ENCODE data around the gene RBM47.

DNA sequence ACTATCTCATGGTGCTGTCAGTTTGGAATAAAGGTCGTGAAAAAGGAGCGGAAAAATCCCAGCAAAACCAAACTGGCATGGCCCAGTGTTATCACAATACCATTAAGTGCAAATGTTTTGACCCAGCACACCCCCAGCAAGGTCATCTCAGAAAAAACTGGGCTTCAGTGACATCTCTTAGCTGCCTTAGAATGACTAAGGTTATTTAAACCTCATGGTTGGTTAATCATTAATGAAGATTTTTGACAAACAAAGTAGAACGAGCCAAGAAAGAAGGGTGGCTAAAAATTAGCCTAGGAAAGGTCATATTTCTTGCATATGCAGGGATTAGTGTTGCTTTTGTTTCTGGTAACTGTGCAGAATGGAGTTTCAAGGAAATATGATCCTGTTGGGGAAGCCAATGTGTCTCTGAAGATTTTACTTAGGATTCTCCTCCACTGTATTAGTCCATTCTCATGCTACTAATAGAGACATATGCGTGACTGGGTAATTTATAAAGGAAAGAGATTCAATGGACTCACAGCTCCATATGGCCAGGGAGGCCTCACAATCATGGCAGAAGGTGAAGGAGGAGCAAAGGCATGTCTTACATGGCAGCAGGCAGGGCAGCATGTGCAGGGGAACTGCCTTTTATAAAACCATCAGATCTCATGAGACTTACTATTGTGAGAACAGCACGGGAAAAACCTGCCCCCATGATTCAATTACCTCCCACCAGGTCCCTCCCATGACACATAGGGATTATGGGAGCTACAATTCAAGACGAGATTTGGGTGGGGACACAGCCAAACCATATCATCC lies 211.0 kb downstream of the RBM47 start:
- TF ChIP-seq, protein P1, sequence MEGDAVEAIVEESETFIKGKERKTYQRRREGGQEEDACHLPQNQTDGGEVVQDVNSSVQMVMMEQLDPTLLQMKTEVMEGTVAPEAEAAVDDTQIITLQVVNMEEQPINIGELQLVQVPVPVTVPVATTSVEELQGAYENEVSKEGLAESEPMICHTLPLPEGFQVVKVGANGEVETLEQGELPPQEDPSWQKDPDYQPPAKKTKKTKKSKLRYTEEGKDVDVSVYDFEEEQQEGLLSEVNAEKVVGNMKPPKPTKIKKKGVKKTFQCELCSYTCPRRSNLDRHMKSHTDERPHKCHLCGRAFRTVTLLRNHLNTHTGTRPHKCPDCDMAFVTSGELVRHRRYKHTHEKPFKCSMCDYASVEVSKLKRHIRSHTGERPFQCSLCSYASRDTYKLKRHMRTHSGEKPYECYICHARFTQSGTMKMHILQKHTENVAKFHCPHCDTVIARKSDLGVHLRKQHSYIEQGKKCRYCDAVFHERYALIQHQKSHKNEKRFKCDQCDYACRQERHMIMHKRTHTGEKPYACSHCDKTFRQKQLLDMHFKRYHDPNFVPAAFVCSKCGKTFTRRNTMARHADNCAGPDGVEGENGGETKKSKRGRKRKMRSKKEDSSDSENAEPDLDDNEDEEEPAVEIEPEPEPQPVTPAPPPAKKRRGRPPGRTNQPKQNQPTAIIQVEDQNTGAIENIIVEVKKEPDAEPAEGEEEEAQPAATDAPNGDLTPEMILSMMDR (conservative IDR thresholded peaks at IDR 0.05; ENCODE audit: low read depth in 2 of 2), result no peak
- TF ChIP-seq, protein P2, sequence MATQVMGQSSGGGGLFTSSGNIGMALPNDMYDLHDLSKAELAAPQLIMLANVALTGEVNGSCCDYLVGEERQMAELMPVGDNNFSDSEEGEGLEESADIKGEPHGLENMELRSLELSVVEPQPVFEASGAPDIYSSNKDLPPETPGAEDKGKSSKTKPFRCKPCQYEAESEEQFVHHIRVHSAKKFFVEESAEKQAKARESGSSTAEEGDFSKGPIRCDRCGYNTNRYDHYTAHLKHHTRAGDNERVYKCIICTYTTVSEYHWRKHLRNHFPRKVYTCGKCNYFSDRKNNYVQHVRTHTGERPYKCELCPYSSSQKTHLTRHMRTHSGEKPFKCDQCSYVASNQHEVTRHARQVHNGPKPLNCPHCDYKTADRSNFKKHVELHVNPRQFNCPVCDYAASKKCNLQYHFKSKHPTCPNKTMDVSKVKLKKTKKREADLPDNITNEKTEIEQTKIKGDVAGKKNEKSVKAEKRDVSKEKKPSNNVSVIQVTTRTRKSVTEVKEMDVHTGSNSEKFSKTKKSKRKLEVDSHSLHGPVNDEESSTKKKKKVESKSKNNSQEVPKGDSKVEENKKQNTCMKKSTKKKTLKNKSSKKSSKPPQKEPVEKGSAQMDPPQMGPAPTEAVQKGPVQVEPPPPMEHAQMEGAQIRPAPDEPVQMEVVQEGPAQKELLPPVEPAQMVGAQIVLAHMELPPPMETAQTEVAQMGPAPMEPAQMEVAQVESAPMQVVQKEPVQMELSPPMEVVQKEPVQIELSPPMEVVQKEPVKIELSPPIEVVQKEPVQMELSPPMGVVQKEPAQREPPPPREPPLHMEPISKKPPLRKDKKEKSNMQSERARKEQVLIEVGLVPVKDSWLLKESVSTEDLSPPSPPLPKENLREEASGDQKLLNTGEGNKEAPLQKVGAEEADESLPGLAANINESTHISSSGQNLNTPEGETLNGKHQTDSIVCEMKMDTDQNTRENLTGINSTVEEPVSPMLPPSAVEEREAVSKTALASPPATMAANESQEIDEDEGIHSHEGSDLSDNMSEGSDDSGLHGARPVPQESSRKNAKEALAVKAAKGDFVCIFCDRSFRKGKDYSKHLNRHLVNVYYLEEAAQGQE (IDR thresholded peaks at IDR 0.05; ENCODE audit: unreplicated experiment), result no peak
- TF ChIP-seq POLR2AphosphoS5 (IDR thresholded peaks at IDR 0.05; ENCODE audit: low read depth) (no peak), NANOG (IDR thresholded peaks at IDR 0.05; ENCODE audit: borderline replicate concordance) (no peak), JUNB (IDR thresholded peaks at IDR 0.05; ENCODE audit: unreplicated experiment) (no peak), EZH2 (IDR thresholded peaks at IDR 0.05; ENCODE audit: low read depth, unreplicated experiment) (no peak), ZNF331 (CRISPR knock-in tag; IDR thresholded peaks at IDR 0.05; ENCODE audit: low read depth) (no peak), ZNF114 (CRISPR knock-in tag; IDR thresholded peaks at IDR 0.05) (no peak), EZH2phosphoT487 (IDR thresholded peaks at IDR 0.05; ENCODE audit: unreplicated experiment) (no peak), CREB1 (CRISPR knock-in tag; IDR thresholded peaks at IDR 0.05; ENCODE audit: low read depth) (no peak)
- TF ChIP-seq, protein P3, sequence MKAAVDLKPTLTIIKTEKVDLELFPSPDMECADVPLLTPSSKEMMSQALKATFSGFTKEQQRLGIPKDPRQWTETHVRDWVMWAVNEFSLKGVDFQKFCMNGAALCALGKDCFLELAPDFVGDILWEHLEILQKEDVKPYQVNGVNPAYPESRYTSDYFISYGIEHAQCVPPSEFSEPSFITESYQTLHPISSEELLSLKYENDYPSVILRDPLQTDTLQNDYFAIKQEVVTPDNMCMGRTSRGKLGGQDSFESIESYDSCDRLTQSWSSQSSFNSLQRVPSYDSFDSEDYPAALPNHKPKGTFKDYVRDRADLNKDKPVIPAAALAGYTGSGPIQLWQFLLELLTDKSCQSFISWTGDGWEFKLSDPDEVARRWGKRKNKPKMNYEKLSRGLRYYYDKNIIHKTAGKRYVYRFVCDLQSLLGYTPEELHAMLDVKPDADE (IDR thresholded peaks at IDR 0.05), result no peak
- TF ChIP-seq, protein P4, sequence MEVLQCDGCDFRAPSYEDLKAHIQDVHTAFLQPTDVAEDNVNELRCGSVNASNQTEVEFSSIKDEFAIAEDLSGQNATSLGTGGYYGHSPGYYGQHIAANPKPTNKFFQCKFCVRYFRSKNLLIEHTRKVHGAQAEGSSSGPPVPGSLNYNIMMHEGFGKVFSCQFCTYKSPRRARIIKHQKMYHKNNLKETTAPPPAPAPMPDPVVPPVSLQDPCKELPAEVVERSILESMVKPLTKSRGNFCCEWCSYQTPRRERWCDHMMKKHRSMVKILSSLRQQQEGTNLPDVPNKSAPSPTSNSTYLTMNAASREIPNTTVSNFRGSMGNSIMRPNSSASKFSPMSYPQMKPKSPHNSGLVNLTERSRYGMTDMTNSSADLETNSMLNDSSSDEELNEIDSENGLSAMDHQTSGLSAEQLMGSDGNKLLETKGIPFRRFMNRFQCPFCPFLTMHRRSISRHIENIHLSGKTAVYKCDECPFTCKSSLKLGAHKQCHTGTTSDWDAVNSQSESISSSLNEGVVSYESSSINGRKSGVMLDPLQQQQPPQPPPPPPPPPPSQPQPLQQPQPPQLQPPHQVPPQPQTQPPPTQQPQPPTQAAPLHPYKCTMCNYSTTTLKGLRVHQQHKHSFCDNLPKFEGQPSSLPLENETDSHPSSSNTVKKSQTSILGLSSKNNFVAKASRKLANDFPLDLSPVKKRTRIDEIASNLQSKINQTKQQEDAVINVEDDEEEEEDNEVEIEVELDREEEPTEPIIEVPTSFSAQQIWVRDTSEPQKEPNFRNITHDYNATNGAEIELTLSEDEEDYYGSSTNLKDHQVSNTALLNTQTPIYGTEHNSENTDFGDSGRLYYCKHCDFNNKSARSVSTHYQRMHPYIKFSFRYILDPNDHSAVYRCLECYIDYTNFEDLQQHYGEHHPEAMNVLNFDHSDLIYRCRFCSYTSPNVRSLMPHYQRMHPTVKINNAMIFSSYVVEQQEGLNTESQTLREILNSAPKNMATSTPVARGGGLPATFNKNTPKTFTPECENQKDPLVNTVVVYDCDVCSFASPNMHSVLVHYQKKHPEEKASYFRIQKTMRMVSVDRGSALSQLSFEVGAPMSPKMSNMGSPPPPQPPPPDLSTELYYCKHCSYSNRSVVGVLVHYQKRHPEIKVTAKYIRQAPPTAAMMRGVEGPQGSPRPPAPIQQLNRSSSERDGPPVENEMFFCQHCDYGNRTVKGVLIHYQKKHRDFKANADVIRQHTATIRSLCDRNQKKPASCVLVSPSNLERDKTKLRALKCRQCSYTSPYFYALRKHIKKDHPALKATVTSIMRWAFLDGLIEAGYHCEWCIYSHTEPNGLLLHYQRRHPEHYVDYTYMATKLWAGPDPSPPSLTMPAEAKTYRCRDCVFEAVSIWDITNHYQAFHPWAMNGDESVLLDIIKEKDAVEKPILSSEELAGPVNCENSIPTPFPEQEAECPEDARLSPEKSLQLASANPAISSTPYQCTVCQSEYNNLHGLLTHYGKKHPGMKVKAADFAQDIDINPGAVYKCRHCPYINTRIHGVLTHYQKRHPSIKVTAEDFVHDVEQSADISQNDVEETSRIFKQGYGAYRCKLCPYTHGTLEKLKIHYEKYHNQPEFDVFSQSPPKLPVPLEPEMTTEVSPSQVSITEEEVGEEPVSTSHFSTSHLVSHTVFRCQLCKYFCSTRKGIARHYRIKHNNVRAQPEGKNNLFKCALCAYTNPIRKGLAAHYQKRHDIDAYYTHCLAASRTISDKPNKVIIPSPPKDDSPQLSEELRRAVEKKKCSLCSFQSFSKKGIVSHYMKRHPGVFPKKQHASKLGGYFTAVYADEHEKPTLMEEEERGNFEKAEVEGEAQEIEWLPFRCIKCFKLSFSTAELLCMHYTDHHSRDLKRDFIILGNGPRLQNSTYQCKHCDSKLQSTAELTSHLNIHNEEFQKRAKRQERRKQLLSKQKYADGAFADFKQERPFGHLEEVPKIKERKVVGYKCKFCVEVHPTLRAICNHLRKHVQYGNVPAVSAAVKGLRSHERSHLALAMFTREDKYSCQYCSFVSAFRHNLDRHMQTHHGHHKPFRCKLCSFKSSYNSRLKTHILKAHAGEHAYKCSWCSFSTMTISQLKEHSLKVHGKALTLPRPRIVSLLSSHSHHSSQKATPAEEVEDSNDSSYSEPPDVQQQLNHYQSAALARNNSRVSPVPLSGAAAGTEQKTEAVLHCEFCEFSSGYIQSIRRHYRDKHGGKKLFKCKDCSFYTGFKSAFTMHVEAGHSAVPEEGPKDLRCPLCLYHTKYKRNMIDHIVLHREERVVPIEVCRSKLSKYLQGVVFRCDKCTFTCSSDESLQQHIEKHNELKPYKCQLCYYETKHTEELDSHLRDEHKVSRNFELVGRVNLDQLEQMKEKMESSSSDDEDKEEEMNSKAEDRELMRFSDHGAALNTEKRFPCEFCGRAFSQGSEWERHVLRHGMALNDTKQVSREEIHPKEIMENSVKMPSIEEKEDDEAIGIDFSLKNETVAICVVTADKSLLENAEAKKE (CRISPR knock-in tag; IDR thresholded peaks at IDR 0.05), result no peak

Data from GM23338 (cell line).